ENCODE data around the gene INPP5A.
A peak's percentile ranks its signal among the peaks of the same experiment; 100 is the strongest.

INPP5A gene

GRCh38 chr10:132554053-132554990 is 16.7 kb downstream of the INPP5A start:
- Histone ChIP-seq H3K9me3 (ENCODE audit: severe bottlenecking) (no peaks in the 10 kb centered on the region), H3K27me3 (ENCODE audit: insufficient read depth, low read depth, severe bottlenecking) (no peaks in the 10 kb centered on the region), H3K27ac (no peak overlapping the region), H3K4me3 (ENCODE audit: low read depth, low read length) (no peak overlapping the region), H3K36me3 (no peaks in the 10 kb centered on the region)
- DNase-seq = no peak
- TF ChIP-seq CTCF (IDR thresholded peaks at IDR 0.05; ENCODE audit: low read depth, low read length) = no peak

- Histone ChIP-seq H3K36me3 (no peaks in the 10 kb centered on the region), H3K4me3 (ENCODE audit: low read depth, low read length) (no peak overlapping the region), H3K9me3 (ENCODE audit: severe bottlenecking) (no peaks in the 10 kb centered on the region), H3K27me3 (ENCODE audit: insufficient read depth, low read depth, severe bottlenecking) (no peaks in the 10 kb centered on the region), H3K27ac (no peak overlapping the region)
- no peak for TF ChIP-seq CTCF (IDR thresholded peaks at IDR 0.05; ENCODE audit: low read depth, low read length)
- no peak for DNase-seq
These were observed 17.5 kb downstream of the INPP5A start for GRCh38 chr10:132554991-132555647.

- TF ChIP-seq CTCF (IDR thresholded peaks at IDR 0.05; ENCODE audit: low read depth, low read length) = no peak
- no peak overlapping the region for H3K4me3 ChIP-seq (ENCODE audit: low read depth, low read length)
- H3K27me3 ChIP-seq (ENCODE audit: insufficient read depth, low read depth, severe bottlenecking) = no peaks in the 10 kb centered on the region
- no peak for DNase-seq
- no peak overlapping the region for H3K27ac ChIP-seq
- H3K36me3 ChIP-seq = no peaks in the 10 kb centered on the region
- H3K9me3 ChIP-seq (ENCODE audit: severe bottlenecking) = no peaks in the 10 kb centered on the region
These were observed 18.3 kb downstream of the INPP5A start for GRCh38 chr10:132555648-132556575.

- H3K36me3 ChIP-seq = no peaks in the 10 kb centered on the region
- H3K9me3 ChIP-seq (ENCODE audit: severe bottlenecking) = peaks cover 2% of the 10 kb centered on the region
- no peak for TF ChIP-seq CTCF (IDR thresholded peaks at IDR 0.05; ENCODE audit: low read depth, low read length)
- H3K4me3 ChIP-seq (ENCODE audit: low read depth, low read length) = no peak overlapping the region
- no peak for DNase-seq
- H3K27ac ChIP-seq = no peak overlapping the region
- no peaks in the 10 kb centered on the region for H3K27me3 ChIP-seq (ENCODE audit: insufficient read depth, low read depth, severe bottlenecking)
These were observed 19.4 kb downstream of the INPP5A start for GRCh38 chr10:132556994-132557441.

GRCh38 chr10:132557696-132558515 is 20.3 kb downstream of the INPP5A start:
- Histone ChIP-seq H3K36me3 (no peaks in the 10 kb centered on the region), H3K27ac (no peak overlapping the region), H3K9me3 (ENCODE audit: severe bottlenecking) (peaks cover 2% of the 10 kb centered on the region), H3K4me3 (ENCODE audit: low read depth, low read length) (no peak overlapping the region), H3K27me3 (ENCODE audit: insufficient read depth, low read depth, severe bottlenecking) (no peaks in the 10 kb centered on the region)
- peak; percentile 71 for DNase-seq
- no peak for TF ChIP-seq CTCF (IDR thresholded peaks at IDR 0.05; ENCODE audit: low read depth, low read length)

All from WERI-Rb-1 (cell line).